Osteoblast (primary cell): Measurements from ENCODE around the gene TUT1. TPM values are rescaled to one million over a fixed set of nuclear protein-coding genes. Genes with fewer than 3 reads are reported as not detected.
"Not testable (repeated sequence)": the region's sequence is repeated elsewhere in the genome, so short reads cannot be mapped to it uniquely, and the experiment has no call there.

ENCODE experiments used
- DNase-seq: peaks from one replicate; pipeline ENCODE4 v3.0.0; 2011; ENCODE audit warnings: low spot score, mixed read lengths; ENCODE audit not compliant: insufficient read length; ENCODE audit errors: missing footprints
- H2AFZ ChIP-seq: 2 replicates; pipeline ENCODE4 v1.6.0; 2011; ENCODE audit warnings: mild to moderate bottlenecking, low read length
- H3K27ac ChIP-seq: 2 replicates; pipeline ENCODE4 v1.5.1; 2011; ENCODE audit warnings: mild to moderate bottlenecking, low read depth, low read length, moderate library complexity
- H3K27me3 ChIP-seq: 2 replicates; pipeline ENCODE4 v1.6.0; 2012; ENCODE audit warnings: mild to moderate bottlenecking, control low read depth, inconsistent platforms, low read length, moderate library complexity; ENCODE audit not compliant: insufficient read depth
- H3K36me3 ChIP-seq: 2 replicates; pipeline ENCODE4 v1.5.1; 2011; ENCODE audit warnings: mild to moderate bottlenecking, low read length, control low read depth, moderate library complexity; ENCODE audit not compliant: insufficient read depth
- H3K4me1 ChIP-seq: 2 replicates; pipeline ENCODE4 v1.5.1; 2011; ENCODE audit warnings: mild to moderate bottlenecking, low read length, control low read depth, moderate library complexity; ENCODE audit not compliant: insufficient read depth
- H3K4me2 ChIP-seq: 2 replicates; pipeline ENCODE4 v1.6.0; 2011; ENCODE audit warnings: mild to moderate bottlenecking, low read length; ENCODE audit not compliant: insufficient read depth
- H3K4me3 ChIP-seq: fragments of 200-600 bp; sonication (generic); 3 replicates; pipeline ENCODE4 v1.5.1; 2012; ENCODE audit warnings: mild to moderate bottlenecking, low read length, inconsistent platforms; ENCODE audit not compliant: insufficient read depth
- H3K79me2 ChIP-seq: 2 replicates; pipeline ENCODE4 v1.6.0; 2012; ENCODE audit warnings: mild to moderate bottlenecking, low read length, control low read depth, inconsistent platforms; ENCODE audit not compliant: insufficient read depth
- H3K9me3 ChIP-seq: 2 replicates; pipeline ENCODE4 v1.5.1; 2011; ENCODE audit warnings: low read depth, low read length, control low read depth
- H4K20me1 ChIP-seq: 2 replicates; pipeline ENCODE4 v1.6.0; 2012; ENCODE audit warnings: mild to moderate bottlenecking, low read length, control low read depth; ENCODE audit not compliant: insufficient read depth
- CTCF ChIP-seq: IDR thresholded peaks from 2 replicates; pipeline ENCODE4 v1.5.1; 2011; ENCODE audit warnings: mild to moderate bottlenecking, low read depth, low read length, moderate library complexity; ENCODE audit errors: extremely low read depth
- total RNA-seq: library from RNA; depleted of rRNA; stranded (reverse); fragments of >200 nt; gene quantifications from 2 replicates; pipeline ENCODE4 v1.2.3, GENCODE V29; 2012

TUT1 gene
- total RNA-seq, 1 donor = 7.6 TPM

GRCh38 chr11:62592146-62592815 is 958 bp upstream of the TUT1 start:
- no peaks in the 10 kb centered on the region for H3K9me3 ChIP-seq
- peak overlapping the region; percentile 73 for H3K4me3 ChIP-seq
- H3K79me2 ChIP-seq = peaks cover 24% of the 10 kb centered on the region
- peak; percentile 61 for DNase-seq
- peak overlapping the region; percentile 88 for H2AFZ ChIP-seq
- peak overlapping the region; percentile 87 for H3K4me2 ChIP-seq
- peaks cover 27% of the 10 kb centered on the region for H3K4me1 ChIP-seq
- H3K36me3 ChIP-seq = peaks cover 48% of the 10 kb centered on the region
- H3K27ac ChIP-seq = peak overlapping the region; percentile 56
- TF ChIP-seq CTCF = no peak
- peaks cover 3% of the 10 kb centered on the region for H4K20me1 ChIP-seq
- no peaks in the 10 kb centered on the region for H3K27me3 ChIP-seq

- peak; percentile 50 for TF ChIP-seq CTCF
- Histone ChIP-seq H3K4me2 (no peak overlapping the region), H3K4me1 (peaks cover 27% of the 10 kb centered on the region), H3K27ac (no peak overlapping the region), H2AFZ (no peak overlapping the region), H4K20me1 (peaks cover 3% of the 10 kb centered on the region), H3K9me3 (no peaks in the 10 kb centered on the region), H3K79me2 (peaks cover 24% of the 10 kb centered on the region), H3K36me3 (peaks cover 27% of the 10 kb centered on the region), H3K27me3 (no peaks in the 10 kb centered on the region), H3K4me3 (no peak overlapping the region)
- peak; percentile 18 for DNase-seq
These were observed 2.2 kb downstream of the TUT1 start for GRCh38 chr11:62588966-62589637.

- DNase-seq = not testable (repeated sequence)
These were observed 6.0 kb downstream of the TUT1 start for GRCh38 chr11:62585356-62585755.

GRCh38 chr11:62581735-62582134 is 9.6 kb downstream of the TUT1 start:
- not testable (repeated sequence) for H3K27me3 ChIP-seq, H3K9me3 ChIP-seq, H3K79me2 ChIP-seq, H2AFZ ChIP-seq, H3K4me1 ChIP-seq, H3K4me3 ChIP-seq, H4K20me1 ChIP-seq, H3K4me2 ChIP-seq, DNase-seq, H3K27ac ChIP-seq
- peaks cover 28% of the 10 kb centered on the region for H3K36me3 ChIP-seq

More at GRCh38 chr11:62585356-62585755, 6.0 kb downstream of the TUT1 start:
- H3K4me2 ChIP-seq, H3K4me3 ChIP-seq, H2AFZ ChIP-seq, H3K9me3 ChIP-seq, H4K20me1 ChIP-seq, H3K27ac ChIP-seq, H3K27me3 ChIP-seq: not testable (repeated sequence)
- H3K4me1 ChIP-seq = peaks cover 12% of the 10 kb centered on the region
- H3K36me3 ChIP-seq = peaks cover 30% of the 10 kb centered on the region
- H3K79me2 ChIP-seq = peaks cover 17% of the 10 kb centered on the region
